ENCODE results near the gene LCAT.
A peak's percentile ranks its signal among the peaks of the same experiment; 100 is the strongest.

Gene LCAT

DNA sequence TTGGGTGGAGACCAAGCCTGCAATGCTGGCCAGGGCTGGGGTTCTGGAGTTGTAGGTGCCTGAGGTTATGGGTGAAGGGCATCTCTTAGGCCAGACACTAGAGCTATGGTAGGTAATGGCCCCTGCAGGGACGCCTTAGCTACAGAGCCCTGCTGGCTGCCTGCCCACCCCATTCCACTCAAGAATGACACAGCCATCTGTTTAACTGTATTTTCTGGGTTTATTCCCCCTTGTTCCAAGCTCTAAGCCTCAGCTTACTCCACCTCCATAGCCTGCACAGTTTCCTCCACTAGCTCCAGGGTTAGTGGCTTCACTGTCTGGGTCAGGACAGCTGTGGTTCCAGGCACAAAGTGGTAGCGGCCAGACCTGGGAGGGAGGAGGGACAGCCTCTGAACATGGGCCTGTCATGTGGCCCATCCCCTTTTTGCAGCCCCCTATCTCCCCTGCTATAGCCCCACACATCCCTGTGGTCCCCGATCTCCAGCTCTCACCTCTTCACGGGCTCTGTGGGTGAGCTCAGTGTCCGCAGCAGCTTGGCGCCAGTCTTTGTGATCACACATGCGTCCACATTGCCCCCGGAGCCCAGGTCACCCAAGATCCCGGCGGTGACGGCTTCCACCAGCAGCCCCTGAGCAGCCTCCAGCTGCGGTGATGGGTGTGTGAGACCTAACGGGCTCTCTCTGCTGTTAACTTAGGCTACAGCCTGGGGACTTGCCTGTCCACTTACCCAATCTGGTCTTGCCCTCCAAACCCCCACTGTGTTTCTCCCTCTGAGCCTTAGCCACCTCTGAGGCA lies 9.4 kb downstream of the LCAT start:
- H3K4me3 ChIP-seq (ENCODE audit: low read depth, low read length) = peak overlapping the region; percentile 100
- TF ChIP-seq, protein P1, sequence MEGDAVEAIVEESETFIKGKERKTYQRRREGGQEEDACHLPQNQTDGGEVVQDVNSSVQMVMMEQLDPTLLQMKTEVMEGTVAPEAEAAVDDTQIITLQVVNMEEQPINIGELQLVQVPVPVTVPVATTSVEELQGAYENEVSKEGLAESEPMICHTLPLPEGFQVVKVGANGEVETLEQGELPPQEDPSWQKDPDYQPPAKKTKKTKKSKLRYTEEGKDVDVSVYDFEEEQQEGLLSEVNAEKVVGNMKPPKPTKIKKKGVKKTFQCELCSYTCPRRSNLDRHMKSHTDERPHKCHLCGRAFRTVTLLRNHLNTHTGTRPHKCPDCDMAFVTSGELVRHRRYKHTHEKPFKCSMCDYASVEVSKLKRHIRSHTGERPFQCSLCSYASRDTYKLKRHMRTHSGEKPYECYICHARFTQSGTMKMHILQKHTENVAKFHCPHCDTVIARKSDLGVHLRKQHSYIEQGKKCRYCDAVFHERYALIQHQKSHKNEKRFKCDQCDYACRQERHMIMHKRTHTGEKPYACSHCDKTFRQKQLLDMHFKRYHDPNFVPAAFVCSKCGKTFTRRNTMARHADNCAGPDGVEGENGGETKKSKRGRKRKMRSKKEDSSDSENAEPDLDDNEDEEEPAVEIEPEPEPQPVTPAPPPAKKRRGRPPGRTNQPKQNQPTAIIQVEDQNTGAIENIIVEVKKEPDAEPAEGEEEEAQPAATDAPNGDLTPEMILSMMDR (conservative IDR thresholded peaks at IDR 0.05; ENCODE audit: low read depth, low read length) = no peak
- DNase-seq (ENCODE audit: low read depth) = peak; percentile 26

- TF ChIP-seq, protein P1 (conservative IDR thresholded peaks at IDR 0.05; ENCODE audit: low read depth, low read length) = no peak
- H3K4me3 ChIP-seq (ENCODE audit: low read depth, low read length) = no peak overlapping the region
- no peak for DNase-seq (ENCODE audit: low read depth)
Observed at GRCh38 chr16:67933805-67934204, 10.1 kb downstream of the LCAT start.

- TF ChIP-seq, protein P1 (conservative IDR thresholded peaks at IDR 0.05; ENCODE audit: low read depth, low read length) = no peak
- no peak overlapping the region for H3K4me3 ChIP-seq (ENCODE audit: low read depth, low read length)
- DNase-seq (ENCODE audit: low read depth) = no peak
Observed at GRCh38 chr16:67932462-67932840, 11.5 kb downstream of the LCAT start.

DNA sequence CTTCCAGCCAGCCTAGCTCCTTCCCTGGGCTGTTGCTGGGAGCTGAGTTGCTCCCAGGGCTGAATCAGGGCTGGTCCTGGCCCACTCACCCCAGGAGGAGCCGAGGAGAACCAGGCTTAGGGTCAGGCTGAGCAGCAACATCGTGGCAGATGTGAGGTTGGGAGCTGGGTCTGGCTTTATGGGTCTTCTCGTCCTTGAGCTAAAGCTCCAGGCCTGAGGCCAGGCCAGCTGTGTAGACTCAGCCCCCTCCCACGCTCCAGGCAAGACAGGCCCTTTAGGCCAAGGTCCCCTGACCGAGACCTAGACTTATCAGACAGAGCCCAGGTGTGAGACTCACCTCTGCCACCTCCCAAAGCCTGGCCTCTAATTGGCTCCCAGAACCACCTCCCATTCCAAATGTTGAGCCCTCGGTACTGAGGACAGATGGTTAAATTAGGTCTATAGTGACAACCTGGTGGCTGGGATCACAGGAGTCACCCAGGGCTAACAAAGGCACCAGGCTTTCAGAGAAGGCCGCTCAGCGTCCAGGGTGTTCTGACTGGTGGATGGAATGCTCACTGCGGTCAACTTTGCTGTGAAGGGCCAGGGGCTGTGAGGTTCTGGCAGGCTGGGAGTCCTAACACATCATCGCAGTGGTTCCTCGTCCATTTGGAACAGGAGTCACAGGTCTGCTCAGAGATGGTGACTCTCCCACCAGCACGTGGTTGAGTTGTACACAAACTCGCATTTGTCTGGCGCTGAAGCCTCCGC lies 12.0 kb downstream of the LCAT start, which contains the start of gene CTRL:
Gene CTRL (minus strand): TSS at position 151 of the 750 bp plus-strand sequence. CDS start 10 bp downstream, at position 141.
- DNase-seq (ENCODE audit: low read depth) = no peak
- TF ChIP-seq, protein P1 (conservative IDR thresholded peaks at IDR 0.05; ENCODE audit: low read depth, low read length) = peak; percentile 40
- no peak within 1 kb of the TSS for H3K4me3 ChIP-seq (ENCODE audit: low read depth, low read length)

GRCh38 chr16:67930678-67931211 lies 13.2 kb downstream of the LCAT start:
- TF ChIP-seq, protein P1 (conservative IDR thresholded peaks at IDR 0.05; ENCODE audit: low read depth, low read length) = no peak

GRCh38 chr16:67930191-67930590 lies 13.7 kb downstream of the LCAT start:
- no peak overlapping the region for H3K4me3 ChIP-seq (ENCODE audit: low read depth, low read length)
- DNase-seq (ENCODE audit: low read depth) = no peak
- TF ChIP-seq, protein P1 (conservative IDR thresholded peaks at IDR 0.05; ENCODE audit: low read depth, low read length) = no peak

More at GRCh38 chr16:67930678-67931211, 13.2 kb downstream of the LCAT start:
- no peak for DNase-seq (ENCODE audit: low read depth)
- no peak overlapping the region for H3K4me3 ChIP-seq (ENCODE audit: low read depth, low read length)
